Mucosa of rectum (tissue), 2 donors: Measurements from ENCODE around the gene NEK6.

ENCODE experiments used
- H3K27ac ChIP-seq, 2 donors: one replicate each; pipeline ENCODE4 v1.7.0; 2013; ENCODE audit warnings: inconsistent platforms in 2 of 2, low read depth in 2 of 2, low read length in 2 of 2
- H3K27me3 ChIP-seq, 2 donors: one replicate each; pipeline ENCODE4 v1.7.0; 2013; ENCODE audit warnings: low read length in 2 of 2; ENCODE audit not compliant: control insufficient read depth in 2 of 2, insufficient read depth in 2 of 2
- H3K36me3 ChIP-seq, 2 donors: one replicate each; pipeline ENCODE4 v1.7.0; 2013; ENCODE audit warnings: low read length in 2 of 2; ENCODE audit not compliant: control insufficient read depth in 2 of 2, insufficient read depth in 2 of 2
- H3K4me1 ChIP-seq, 2 donors: one replicate each; pipeline ENCODE4 v1.7.0; 2013; ENCODE audit warnings: low read length in 2 of 2, mild to moderate bottlenecking in 1 of 2; ENCODE audit not compliant: control insufficient read depth in 2 of 2, insufficient read depth in 2 of 2
- H3K4me3 ChIP-seq, 2 donors: one replicate each; pipeline ENCODE4 v1.7.0; 2013; ENCODE audit warnings: low read length in 2 of 2
- H3K9ac ChIP-seq, 2 donors: one replicate each; pipeline ENCODE4 v1.7.0; 2013; ENCODE audit warnings: low read length in 2 of 2, low read depth in 1 of 2, mild to moderate bottlenecking in 1 of 2
- H3K9me3 ChIP-seq, 2 donors: one replicate each; pipeline ENCODE4 v1.7.0; 2013; ENCODE audit warnings: low read length in 2 of 2; ENCODE audit not compliant: control insufficient read depth in 2 of 2
- donor health status: healthy.
- donor health status: Normal muscosa, but diverticular disease.

Gene NEK6

DNA sequence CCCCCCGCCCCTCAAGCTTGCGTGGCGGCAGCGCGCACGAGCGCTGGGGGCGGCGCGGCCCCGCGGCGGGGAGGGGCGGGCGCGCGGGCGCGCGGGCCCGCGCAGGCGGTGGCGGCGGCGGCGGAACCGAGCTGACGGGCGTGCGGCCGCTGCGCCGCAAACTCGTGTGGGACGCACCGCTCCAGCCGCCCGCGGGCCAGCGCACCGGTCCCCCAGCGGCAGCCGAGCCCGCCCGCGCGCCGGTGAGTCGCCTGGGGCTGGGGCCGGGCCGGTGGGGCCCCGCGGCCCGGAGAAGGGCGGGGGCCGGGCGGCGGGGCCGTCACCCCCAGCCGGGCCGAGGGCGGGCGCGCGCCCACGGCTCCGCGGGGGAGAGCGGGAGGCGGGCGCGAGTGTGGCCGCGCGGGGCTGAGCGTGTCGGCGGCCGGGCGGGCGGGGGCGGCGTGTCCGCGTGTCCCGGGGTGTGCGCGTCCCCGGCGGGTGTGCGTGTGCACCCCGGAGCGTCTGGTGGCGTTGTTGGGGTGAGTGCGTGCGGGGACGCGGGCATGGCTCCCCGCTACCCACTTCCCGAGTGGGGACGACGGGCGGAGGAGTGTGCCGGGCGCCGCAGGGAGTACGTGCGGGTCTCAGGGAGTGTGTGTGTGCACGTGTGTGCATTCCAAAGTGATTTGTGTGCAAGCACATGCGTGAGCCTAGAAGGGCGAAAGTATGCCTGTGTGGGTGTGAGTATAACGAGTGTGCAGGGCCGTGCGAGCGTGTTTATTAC lies at the start of gene NEK6:
TSS of gene NEK6 (plus strand) at position 106 of the 763 bp plus-strand sequence. CDS start 44,016 bp downstream, outside the sequence.
- Histone ChIP-seq H3K36me3 (no peaks in the 10 kb centered on the region), H3K9ac (peak within 1 kb of the TSS; percentile 76 to 87), H3K27me3 (no peaks in the 10 kb centered on the region), H3K9me3 (no peaks in the 10 kb centered on the region), H3K4me3 (peak within 1 kb of the TSS; percentile 87 to 88), H3K4me1 (peaks cover 35 to 38% of the 10 kb centered on the region in 2 donors), H3K27ac (peak within 1 kb of the TSS; percentile 86 to 88)

DNA sequence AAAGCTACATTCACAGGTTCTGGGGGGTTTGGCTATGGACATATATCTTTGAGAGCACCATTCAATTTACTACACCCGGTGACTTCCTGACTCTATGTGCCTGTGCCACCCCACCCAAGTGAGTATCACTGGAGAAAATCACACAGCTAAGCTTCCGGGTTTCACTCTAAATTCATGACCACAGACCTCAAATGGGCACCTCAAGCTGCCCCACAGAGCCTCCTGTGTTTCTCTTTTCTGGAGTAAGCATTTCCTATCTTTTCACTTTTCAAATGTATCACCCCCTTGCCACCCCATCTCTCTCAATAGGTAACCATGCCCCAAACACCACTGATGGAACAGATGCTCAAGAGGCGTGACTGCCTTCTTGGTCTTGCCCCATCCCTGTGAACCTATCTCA lies 49.2 kb upstream of the NEK6 start:
- H3K36me3 ChIP-seq = no peaks in the 10 kb centered on the region
- no peaks in the 10 kb centered on the region for H3K27me3 ChIP-seq
- no peaks in the 10 kb centered on the region for H3K9me3 ChIP-seq
- H3K4me1 ChIP-seq = no peaks in the 10 kb centered on the region
- H3K9ac ChIP-seq = no peak overlapping the region
- H3K27ac ChIP-seq = no peak overlapping the region
- no peak overlapping the region for H3K4me3 ChIP-seq

DNA sequence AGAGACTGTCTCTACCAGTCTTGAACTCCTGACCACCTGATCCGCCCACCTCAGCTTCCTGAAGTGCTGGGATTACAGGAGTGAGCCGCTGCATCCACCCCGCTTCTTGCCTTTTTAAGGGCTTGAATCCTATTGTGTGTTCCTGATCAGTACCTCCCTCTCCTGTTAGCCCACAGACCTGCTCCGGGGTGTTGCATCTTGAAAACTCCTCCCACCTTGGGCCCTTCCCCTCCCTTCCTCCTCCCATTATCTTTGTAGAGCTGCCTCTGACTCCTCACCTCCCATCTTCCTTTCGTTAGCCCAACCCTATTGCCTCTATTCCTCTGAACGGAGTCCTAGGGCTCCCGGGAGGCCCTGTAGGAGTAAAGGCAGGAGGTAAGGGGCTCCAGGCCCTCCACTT lies 48.5 kb upstream of the NEK6 start:
- Histone ChIP-seq H3K27ac (no peak overlapping the region), H3K4me1 (peaks cover 0 to 3% of the 10 kb centered on the region in 2 donors), H3K9ac (no peak overlapping the region), H3K4me3 (no peak overlapping the region), H3K9me3 (no peaks in the 10 kb centered on the region), H3K36me3 (no peaks in the 10 kb centered on the region), H3K27me3 (no peaks in the 10 kb centered on the region)

DNA sequence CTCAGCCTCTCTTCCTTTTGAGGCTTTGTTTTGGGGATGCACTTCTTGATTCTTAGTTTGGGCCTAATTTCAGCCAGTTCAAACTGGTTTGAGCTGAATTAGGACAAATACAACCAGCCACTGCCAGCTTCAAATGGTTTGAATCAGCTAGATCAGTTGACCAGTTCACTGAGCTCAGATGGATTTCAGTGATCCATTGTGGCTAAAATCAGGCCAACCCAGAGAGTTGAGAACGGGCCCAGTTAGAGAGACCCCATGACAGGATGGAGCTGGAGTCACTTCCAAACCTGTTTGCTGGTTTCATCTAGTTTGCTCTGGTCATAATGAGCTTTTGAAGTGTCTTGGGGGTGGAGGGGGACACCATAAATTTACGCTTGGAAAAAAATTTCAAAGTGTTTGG lies 48.0 kb upstream of the NEK6 start:
- Histone ChIP-seq H3K4me1 (peaks cover 0 to 3% of the 10 kb centered on the region in 2 donors), H3K9ac (no peak overlapping the region), H3K4me3 (no peak overlapping the region), H3K9me3 (no peaks in the 10 kb centered on the region), H3K27ac (no peak overlapping the region), H3K36me3 (no peaks in the 10 kb centered on the region), H3K27me3 (no peaks in the 10 kb centered on the region)

DNA sequence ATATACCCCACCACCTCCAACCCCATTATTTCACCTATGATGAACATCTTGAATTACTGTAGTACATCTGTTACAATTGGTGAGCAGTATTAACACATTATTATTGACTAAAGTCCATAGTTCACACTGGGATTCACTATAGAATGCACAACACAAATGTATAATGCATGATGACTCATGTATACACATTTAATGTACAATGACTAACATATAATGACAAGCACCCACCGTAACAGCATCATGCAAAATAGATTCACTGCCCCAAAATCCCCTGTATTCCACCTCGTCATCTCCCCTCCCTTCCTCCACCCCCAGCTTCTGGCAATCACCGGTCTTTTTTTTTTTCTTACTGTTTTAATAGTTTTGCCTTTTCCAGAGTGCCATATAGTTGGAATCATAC lies 47.1 kb upstream of the NEK6 start:
- Histone ChIP-seq H3K4me3 (no peak overlapping the region), H3K9me3 (no peaks in the 10 kb centered on the region), H3K27ac (no peak overlapping the region), H3K36me3 (no peaks in the 10 kb centered on the region), H3K27me3 (no peaks in the 10 kb centered on the region), H3K4me1 (peaks cover 0 to 3% of the 10 kb centered on the region in 2 donors), H3K9ac (no peak overlapping the region)

DNA sequence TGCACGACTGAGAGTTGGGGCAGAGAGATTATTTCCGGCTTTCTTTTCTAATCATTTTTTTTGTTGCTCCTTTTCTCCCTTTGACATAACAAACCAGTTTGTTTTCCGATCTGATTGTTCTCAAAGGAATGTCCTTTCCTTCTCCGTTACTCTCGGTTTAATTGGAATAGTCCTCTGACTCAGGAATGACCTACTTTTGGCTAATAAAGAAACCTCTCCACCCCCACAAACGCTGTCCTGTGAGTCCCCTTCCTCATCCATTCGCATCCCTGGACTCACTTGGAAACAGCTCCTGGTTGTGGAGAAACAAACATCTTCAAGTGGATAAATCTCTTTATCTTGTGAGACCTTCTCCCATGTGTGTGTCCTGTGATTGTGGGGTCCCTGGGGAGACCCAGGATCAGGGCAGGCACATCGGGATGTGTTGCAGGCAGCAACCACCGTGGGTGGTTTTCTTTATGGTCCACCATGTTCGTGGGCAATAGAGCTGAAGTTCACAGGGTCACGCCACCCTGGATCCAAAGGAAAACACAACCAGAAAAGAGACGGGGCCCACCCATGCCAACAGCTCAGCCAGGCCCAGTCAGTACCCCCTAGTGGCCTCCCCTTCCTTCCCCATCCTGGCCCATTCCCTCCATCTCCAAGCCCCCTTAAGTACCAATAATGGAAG lies 45.2 kb upstream of the NEK6 start:
- Histone ChIP-seq H3K9ac (no peak overlapping the region), H3K9me3 (no peaks in the 10 kb centered on the region), H3K27me3 (no peaks in the 10 kb centered on the region), H3K36me3 (no peaks in the 10 kb centered on the region), H3K27ac (no peak overlapping the region), H3K4me3 (no peak overlapping the region), H3K4me1 (peaks cover 4 to 13% of the 10 kb centered on the region in 2 donors)

DNA sequence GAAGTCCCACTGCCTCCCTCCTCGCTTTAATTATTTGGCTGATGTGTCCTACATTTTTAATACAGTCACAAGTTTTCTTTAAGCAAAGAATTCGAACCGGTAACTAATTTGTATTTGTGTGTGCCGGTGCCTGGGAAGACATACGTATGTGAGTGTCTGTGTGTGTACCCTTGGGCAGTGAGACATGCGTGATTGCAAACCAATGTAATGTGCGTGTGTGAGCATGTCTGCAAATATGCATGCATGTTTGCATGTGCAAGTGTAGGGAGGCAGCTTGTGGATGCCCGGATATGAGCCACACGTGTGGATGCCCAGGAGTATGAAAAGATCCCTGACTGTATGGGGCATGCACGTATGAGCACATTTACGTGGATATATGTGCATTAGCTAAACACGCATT lies 44.4 kb upstream of the NEK6 start:
- H3K9me3 ChIP-seq = no peaks in the 10 kb centered on the region
- no peaks in the 10 kb centered on the region for H3K36me3 ChIP-seq
- peaks cover 4 to 15% of the 10 kb centered on the region in 2 donors for H3K4me1 ChIP-seq
- no peaks in the 10 kb centered on the region for H3K27me3 ChIP-seq
- no peak overlapping the region for H3K9ac ChIP-seq
- H3K4me3 ChIP-seq = no peak overlapping the region
- H3K27ac ChIP-seq = no peak overlapping the region

DNA sequence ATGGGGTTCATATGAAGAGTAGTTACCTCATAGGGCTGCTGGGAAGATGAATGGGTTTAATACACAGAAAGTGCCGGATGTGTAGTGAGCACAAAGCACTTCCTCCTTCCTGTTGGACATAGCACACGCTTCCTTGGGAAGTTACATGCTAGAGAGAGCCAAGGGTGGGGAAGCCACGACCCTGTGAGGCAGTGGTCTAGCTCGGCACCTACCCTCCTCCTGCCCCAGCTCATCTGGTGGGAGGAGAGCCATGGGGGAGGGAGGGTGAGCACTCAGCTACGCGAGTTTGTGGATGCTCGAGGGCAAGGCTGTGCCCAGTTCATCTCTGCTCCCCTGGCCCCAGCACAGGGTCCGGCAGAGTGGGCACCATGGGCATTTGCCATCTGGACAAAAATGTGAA lies 43.6 kb upstream of the NEK6 start:
- H3K27me3 ChIP-seq = no peaks in the 10 kb centered on the region
- no peaks in the 10 kb centered on the region for H3K36me3 ChIP-seq
- H3K4me3 ChIP-seq = no peak overlapping the region
- peaks cover 4 to 20% of the 10 kb centered on the region in 2 donors for H3K4me1 ChIP-seq
- H3K27ac ChIP-seq = no peak overlapping the region
- no peak overlapping the region for H3K9ac ChIP-seq
- no peaks in the 10 kb centered on the region for H3K9me3 ChIP-seq

DNA sequence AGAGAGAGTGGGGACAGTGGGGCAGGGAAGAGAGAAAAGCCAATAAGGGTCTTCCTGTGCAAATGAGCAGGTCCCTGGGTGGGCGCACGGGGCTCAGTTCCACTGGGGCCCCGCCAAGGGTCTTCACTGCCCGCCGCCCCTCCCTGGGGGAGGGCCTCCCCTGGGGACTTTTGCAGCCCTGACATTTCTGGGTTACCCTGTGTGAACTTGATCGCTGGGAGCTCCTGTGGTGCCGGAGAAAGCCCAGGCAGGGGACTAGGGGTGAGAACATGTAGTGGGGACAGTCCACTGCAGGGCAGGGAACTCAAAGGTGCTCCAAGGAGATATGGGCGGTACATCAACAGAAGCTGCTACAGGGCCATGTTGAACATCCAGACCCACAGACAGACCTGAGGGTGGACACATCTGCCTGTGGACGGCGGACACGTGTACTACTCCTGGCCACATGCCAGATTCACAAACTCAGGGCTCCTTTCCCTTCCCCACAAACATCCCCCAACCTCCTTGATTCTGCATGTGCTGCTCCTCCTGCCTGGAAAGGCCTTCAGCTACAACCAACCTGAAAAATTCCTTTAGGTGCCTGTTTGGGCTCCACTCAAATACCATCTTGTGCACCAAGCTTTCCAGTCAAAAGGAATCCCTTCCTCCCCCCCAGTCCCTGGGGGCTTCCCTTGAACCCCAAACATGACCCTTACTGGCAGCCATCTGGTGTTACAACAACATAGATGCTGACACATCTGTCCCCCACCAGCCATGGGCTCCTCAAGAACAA lies 43.0 kb upstream of the NEK6 start:
- Histone ChIP-seq H3K9ac (no peak overlapping the region), H3K27me3 (no peaks in the 10 kb centered on the region), H3K4me1 (peaks cover 4 to 20% of the 10 kb centered on the region in 2 donors), H3K9me3 (no peaks in the 10 kb centered on the region), H3K27ac (no peak overlapping the region), H3K36me3 (no peaks in the 10 kb centered on the region), H3K4me3 (no peak overlapping the region)

DNA sequence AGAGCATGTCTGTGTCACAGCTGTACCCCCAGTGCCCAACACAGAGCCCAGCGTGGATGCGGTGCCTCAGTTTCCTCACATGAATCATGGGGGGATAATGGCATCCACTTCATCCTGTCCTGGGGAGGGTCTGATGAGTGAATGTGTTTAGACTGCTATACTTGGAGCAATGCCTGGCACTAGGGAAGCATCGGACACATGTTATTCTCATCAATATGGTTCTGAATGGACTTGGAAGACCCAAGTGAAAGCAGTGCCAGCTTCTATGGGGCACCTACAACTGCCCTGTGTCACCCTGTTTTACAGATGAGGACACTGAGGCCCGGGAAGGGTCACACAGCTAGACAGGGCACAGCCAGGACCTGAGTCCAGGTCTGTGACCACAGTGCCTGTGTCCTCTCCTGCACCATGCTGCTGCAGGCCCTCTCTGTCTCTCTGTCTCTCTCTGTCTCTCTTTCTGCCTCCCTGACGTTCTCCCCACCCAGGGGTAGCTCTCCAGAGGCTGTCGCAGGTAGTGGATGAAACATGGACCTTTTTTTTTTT lies 42.3 kb upstream of the NEK6 start:
- H3K27me3 ChIP-seq = no peaks in the 10 kb centered on the region
- H3K9ac ChIP-seq = no peak overlapping the region
- peaks cover 4 to 22% of the 10 kb centered on the region in 2 donors for H3K4me1 ChIP-seq
- no peak overlapping the region for H3K27ac ChIP-seq
- no peak overlapping the region for H3K4me3 ChIP-seq
- H3K36me3 ChIP-seq = no peaks in the 10 kb centered on the region
- no peaks in the 10 kb centered on the region for H3K9me3 ChIP-seq
